CD4-positive, CD25-positive, alpha-beta regulatory T cell (primary cell): Measurements from ENCODE around the gene OXCT1. TPM values are rescaled to one million over a fixed set of nuclear protein-coding genes. Genes with fewer than 3 reads are reported as not detected.

Source experiments
- ATAC-seq, 2 donors: fragments of 150-1000 bp; cut with Tn5 transposase; one replicate each; pipeline ENCODE4 v1.10.0; 2021; ENCODE audit warnings: low read depth in 2 of 2, moderate number of reproducible peaks in 2 of 2, moderate library complexity in 1 of 2
- DNase-seq, 3 donors: peaks; one replicate each; pipeline versions ENCODE4 v3.0.0 to v3.0.0-alpha.2; 2012 to 2022; ENCODE audit warnings: mixed read lengths in 1 of 3
- H3K27ac ChIP-seq: one replicate; pipeline ENCODE4 v1.7.0; 2013; ENCODE audit warnings: mild to moderate bottlenecking, low read length; ENCODE audit not compliant: insufficient read depth, poor library complexity, severe bottlenecking
- H3K27me3 ChIP-seq: one replicate; pipeline ENCODE4 v1.7.0; 2013; ENCODE audit warnings: low read length; ENCODE audit not compliant: control insufficient read depth, insufficient read depth
- H3K36me3 ChIP-seq: one replicate; pipeline ENCODE4 v1.7.0; 2013; ENCODE audit warnings: mild to moderate bottlenecking, low read length, moderate library complexity; ENCODE audit not compliant: control insufficient read depth, insufficient read depth
- H3K4me1 ChIP-seq: 2 replicates; pipeline ENCODE4 v1.7.0; 2013; ENCODE audit warnings: mild to moderate bottlenecking, low read length; ENCODE audit not compliant: insufficient read depth, control insufficient read depth, poor library complexity, severe bottlenecking
- H3K4me3 ChIP-seq: one replicate; pipeline ENCODE4 v1.7.0; 2013; ENCODE audit warnings: low read depth, mild to moderate bottlenecking, low read length, moderate library complexity
- H3K9me3 ChIP-seq, 2 experiments: 1 replicate in 1 of 2; 2 replicates in 1 of 2; pipeline ENCODE4 v1.7.0; 2013; ENCODE audit warnings: low read length in 2 of 2, mild to moderate bottlenecking in 1 of 2, moderate library complexity in 1 of 2; ENCODE audit not compliant: control insufficient read depth in 2 of 2
- H3K27ac Mint-ChIP-seq, 3 donors: one replicate each; pipeline ENCODE4 v1.8.0; 2020 to 2022; ENCODE audit warnings: mild to moderate bottlenecking in 3 of 3, mixed read lengths in 3 of 3, moderate library complexity in 2 of 3
- H3K27me3 Mint-ChIP-seq: one replicate; pipeline ENCODE4 v1.8.0; 2022; ENCODE audit warnings: mild to moderate bottlenecking, mixed read lengths
- H3K36me3 Mint-ChIP-seq: one replicate; pipeline ENCODE4 v1.8.0; 2020; ENCODE audit warnings: mixed read lengths
- H3K4me1 Mint-ChIP-seq, 4 donors: one replicate each; pipeline ENCODE4 v1.8.0; 2020 to 2022; ENCODE audit warnings: mixed read lengths in 4 of 4, mild to moderate bottlenecking in 1 of 4
- H3K4me3 Mint-ChIP-seq, 4 donors: one replicate each; pipeline ENCODE4 v1.8.0; 2020 to 2022; ENCODE audit warnings: mild to moderate bottlenecking in 4 of 4, mixed read lengths in 4 of 4, moderate library complexity in 3 of 4
- H3K9me3 Mint-ChIP-seq, 7 donors: one replicate each; pipeline ENCODE4 v1.8.0; 2020 to 2022; ENCODE audit warnings: mixed read lengths in 7 of 7, mild to moderate bottlenecking in 3 of 7, moderate library complexity in 2 of 7
- polyA plus RNA-seq, 4 donors: library from polyadenylated mRNA; unstranded; fragments of 300-500 nt; fragmentation: Illumina TruSeq; gene quantifications; one replicate each; pipeline ENCODE4 v1.2.3, GENCODE V29; 2021
- total RNA-seq: library from RNA; stranded (reverse); gene quantifications from one replicate; pipeline ENCODE4 v1.2.3, GENCODE V29; 2022

The OXCT1 gene
- total and polyA plus RNA-seq, 5 donors from 2014 or later, result 22.3 to 31.3 (median 29.2) TPM

- no peaks in the 10 kb centered on the region for H3K36me3 ChIP-seq
Observed at GRCh38 chr5:41896230-41896629, 26.0 kb upstream of the OXCT1 start.

DNA sequence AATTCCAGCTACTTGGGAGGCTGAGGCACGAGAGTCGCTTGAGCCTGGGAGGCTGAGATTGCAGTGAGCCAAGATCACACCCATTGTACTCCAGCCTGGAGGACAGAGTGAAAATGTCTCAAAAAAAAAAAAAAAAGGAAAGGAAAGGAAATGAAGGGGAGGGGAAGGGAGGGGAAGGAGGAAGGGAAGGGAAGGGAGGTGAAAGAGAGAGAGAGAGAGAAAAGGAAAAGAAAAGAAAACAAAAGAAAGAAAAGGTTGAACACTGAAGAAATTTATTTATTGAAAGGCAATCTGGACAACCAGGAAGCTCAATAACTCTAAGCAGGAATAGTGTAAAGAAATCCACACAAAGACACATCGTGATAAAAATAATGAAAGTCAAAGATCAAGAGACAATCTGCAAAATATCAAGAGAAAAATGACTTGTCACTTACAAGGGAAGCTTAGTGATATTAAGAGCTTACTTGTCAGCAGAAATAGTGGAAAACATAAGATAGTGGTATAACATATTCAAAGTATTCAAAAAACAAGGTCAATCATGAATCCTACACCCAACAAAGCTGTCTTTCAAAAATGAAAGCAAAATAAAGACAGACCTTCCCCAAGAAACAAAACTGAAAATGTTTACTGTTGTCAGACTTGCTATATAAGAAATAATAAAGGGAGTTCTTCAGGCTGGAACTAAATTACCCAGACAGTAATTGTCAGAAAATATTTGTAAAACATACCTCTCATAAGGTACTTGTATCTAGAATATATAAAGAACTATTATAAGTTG is 23.0 kb upstream of the OXCT1 start:
- H3K4me1 ChIP-seq, result no peaks in the 10 kb centered on the region
- DNase-seq, result peak in 1 of 3 donors; percentile 45
- peak overlapping the region; percentile 37 for H3K4me3 ChIP-seq
- H3K4me3 Mint-ChIP-seq, result no peak overlapping the region
- no peaks in the 10 kb centered on the region for H3K9me3 ChIP-seq
- H3K27me3 Mint-ChIP-seq, result peaks cover 53% of the 10 kb centered on the region
- no peak overlapping the region for H3K27ac Mint-ChIP-seq
- H3K36me3 ChIP-seq, result no peaks in the 10 kb centered on the region
- peaks cover 9% of the 10 kb centered on the region for H3K27me3 ChIP-seq
- ATAC-seq, result no peak
- no peak overlapping the region for H3K27ac ChIP-seq
- peaks cover 0 to 3% (median 0%) of the 10 kb centered on the region in 7 donors for H3K9me3 Mint-ChIP-seq
- no peaks in the 10 kb centered on the region for H3K36me3 Mint-ChIP-seq
- peaks cover 0 to 8% (median 5%) of the 10 kb centered on the region in 4 donors for H3K4me1 Mint-ChIP-seq

More at GRCh38 chr5:41896230-41896629, 26.0 kb upstream of the OXCT1 start:
- Mint-ChIP-seq H3K9me3 (peaks cover 0 to 3% (median 0%) of the 10 kb centered on the region in 7 donors), H3K27ac (no peak overlapping the region), H3K4me1 (peaks cover 0 to 8% (median 5%) of the 10 kb centered on the region in 4 donors), H3K27me3 (peaks cover 56% of the 10 kb centered on the region), H3K4me3 (no peak overlapping the region), H3K36me3 (no peaks in the 10 kb centered on the region)
- Histone ChIP-seq H3K27me3 (peaks cover 9% of the 10 kb centered on the region), H3K4me3 (no peak overlapping the region), H3K27ac (no peak overlapping the region), H3K9me3 (no peaks in the 10 kb centered on the region), H3K4me1 (no peaks in the 10 kb centered on the region)
- ATAC-seq, result no peak
- no peak for DNase-seq

DNA sequence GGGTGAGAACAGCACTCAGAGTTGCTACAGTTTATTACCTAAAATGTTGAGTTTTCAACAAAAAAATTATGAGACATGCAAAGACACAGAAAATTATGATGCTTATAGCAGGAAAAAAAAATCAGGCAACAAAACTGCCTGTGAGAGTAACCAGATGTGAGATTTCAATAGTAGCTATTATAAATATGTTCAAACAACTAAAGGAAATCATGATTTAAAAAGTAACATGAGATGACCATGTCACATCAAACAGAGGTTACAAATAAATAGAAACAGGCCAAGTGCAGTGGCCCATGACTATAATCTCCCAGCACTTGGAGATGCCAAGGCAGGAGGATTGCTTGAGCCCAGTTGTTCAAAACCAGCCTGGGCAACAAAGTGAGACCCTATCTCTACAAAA is 21.8 kb upstream of the OXCT1 start:
- H3K27me3 Mint-ChIP-seq, result peaks cover 54% of the 10 kb centered on the region
- H3K4me3 Mint-ChIP-seq, result no peak overlapping the region
- H3K36me3 Mint-ChIP-seq, result no peaks in the 10 kb centered on the region

GRCh38 chr5:41891066-41891707 is 21.0 kb upstream of the OXCT1 start:
- peaks cover 46% of the 10 kb centered on the region for H3K27me3 Mint-ChIP-seq
- no peak overlapping the region for H3K4me3 Mint-ChIP-seq
- H3K36me3 ChIP-seq, result no peaks in the 10 kb centered on the region
- peaks cover 0 to 8% (median 5%) of the 10 kb centered on the region in 4 donors for H3K4me1 Mint-ChIP-seq
- H3K9me3 ChIP-seq, result no peaks in the 10 kb centered on the region
- no peak overlapping the region for H3K4me3 ChIP-seq
- no peaks in the 10 kb centered on the region for H3K4me1 ChIP-seq
- H3K9me3 Mint-ChIP-seq, result peaks cover 0 to 3% (median 0%) of the 10 kb centered on the region in 7 donors
- H3K27ac Mint-ChIP-seq, result peak overlapping the region in 1 of 3 donors; percentile 6
- no peak overlapping the region for H3K27ac ChIP-seq
- H3K36me3 Mint-ChIP-seq, result no peaks in the 10 kb centered on the region
- peaks cover 7% of the 10 kb centered on the region for H3K27me3 ChIP-seq
- ATAC-seq, result no peak
- peak in 1 of 3 donors; percentile 59 for DNase-seq

More for the DNA sequence above, 21.8 kb upstream of the OXCT1 start:
- H3K27ac Mint-ChIP-seq, result no peak overlapping the region
- peaks cover 0 to 3% (median 0%) of the 10 kb centered on the region in 7 donors for H3K9me3 Mint-ChIP-seq
- DNase-seq, result no peak
- no peak overlapping the region for H3K27ac ChIP-seq
- no peaks in the 10 kb centered on the region for H3K4me1 ChIP-seq
- no peak for ATAC-seq
- no peaks in the 10 kb centered on the region for H3K36me3 ChIP-seq
- H3K4me3 ChIP-seq, result no peak overlapping the region
- peaks cover 12% of the 10 kb centered on the region for H3K27me3 ChIP-seq
- no peaks in the 10 kb centered on the region for H3K9me3 ChIP-seq
- H3K4me1 Mint-ChIP-seq, result peaks cover 0 to 8% (median 5%) of the 10 kb centered on the region in 4 donors

- no peak overlapping the region for H3K27ac ChIP-seq
- no peak overlapping the region for H3K4me3 ChIP-seq
- H3K4me1 ChIP-seq, result no peaks in the 10 kb centered on the region
- H3K36me3 Mint-ChIP-seq, result no peaks in the 10 kb centered on the region
- no peak for ATAC-seq
- H3K9me3 ChIP-seq, result no peaks in the 10 kb centered on the region
- no peaks in the 10 kb centered on the region for H3K36me3 ChIP-seq
- no peak for DNase-seq
- H3K27me3 Mint-ChIP-seq, result peaks cover 37% of the 10 kb centered on the region
- peaks cover 0 to 1% (median 0%) of the 10 kb centered on the region in 7 donors for H3K9me3 Mint-ChIP-seq
- no peaks in the 10 kb centered on the region for H3K4me1 Mint-ChIP-seq
- no peak overlapping the region for H3K27ac Mint-ChIP-seq
- H3K4me3 Mint-ChIP-seq, result no peak overlapping the region
- H3K27me3 ChIP-seq, result peaks cover 4% of the 10 kb centered on the region
Observed at GRCh38 chr5:41885286-41885685, 15.1 kb upstream of the OXCT1 start.

DNA sequence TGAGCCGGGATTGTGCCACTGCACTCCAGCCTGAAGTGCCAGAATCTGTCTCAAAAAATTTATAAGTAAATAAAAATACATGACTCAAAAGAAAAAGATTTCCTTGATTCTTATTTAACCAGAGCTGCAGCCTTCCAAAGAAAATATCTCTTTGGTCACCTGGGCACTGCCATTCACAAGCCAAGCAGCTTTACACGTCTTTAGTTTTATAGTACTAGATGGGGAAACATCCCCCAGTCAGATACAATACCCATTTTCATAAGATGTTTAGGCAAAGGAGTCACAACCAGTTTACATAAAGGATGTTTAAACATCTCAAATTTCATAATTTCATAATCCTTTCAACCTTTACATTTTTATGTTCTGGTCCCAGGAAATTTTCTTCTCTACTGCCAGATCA is 13.7 kb upstream of the OXCT1 start:
- no peaks in the 10 kb centered on the region for H3K4me1 Mint-ChIP-seq
- Histone ChIP-seq H3K9me3 (no peaks in the 10 kb centered on the region), H3K36me3 (no peaks in the 10 kb centered on the region), H3K4me1 (no peaks in the 10 kb centered on the region), H3K4me3 (no peak overlapping the region), H3K27ac (no peak overlapping the region), H3K27me3 (peaks cover 4% of the 10 kb centered on the region)
- H3K27ac Mint-ChIP-seq, result no peak overlapping the region
- H3K36me3 Mint-ChIP-seq, result no peaks in the 10 kb centered on the region
- peaks cover 42% of the 10 kb centered on the region for H3K27me3 Mint-ChIP-seq
- no peak overlapping the region for H3K4me3 Mint-ChIP-seq
- peaks cover 0 to 1% (median 0%) of the 10 kb centered on the region in 7 donors for H3K9me3 Mint-ChIP-seq
- ATAC-seq, result no peak
- no peak for DNase-seq

DNA sequence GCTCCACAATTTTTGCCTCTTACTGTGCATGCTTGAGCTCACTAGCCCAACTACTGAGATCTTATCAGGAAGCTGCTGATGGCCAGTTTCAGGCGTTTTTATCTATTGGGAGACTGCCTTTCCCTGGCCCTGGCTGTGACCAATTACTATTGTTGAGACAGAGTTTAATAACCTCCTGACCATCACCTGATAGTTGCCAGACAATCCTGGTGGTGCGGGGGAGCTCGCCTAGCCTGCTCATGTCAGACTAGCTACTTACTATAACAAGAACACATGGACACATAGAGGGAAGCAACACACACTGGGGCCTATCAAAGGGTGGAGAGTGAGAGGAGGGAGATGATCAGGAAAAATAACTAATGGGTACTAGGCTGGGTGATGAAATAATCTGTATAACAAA is 13.0 kb upstream of the OXCT1 start:
- peaks cover 38% of the 10 kb centered on the region for H3K27me3 Mint-ChIP-seq
- H3K9me3 Mint-ChIP-seq, result peaks cover 0 to 1% (median 0%) of the 10 kb centered on the region in 7 donors
- H3K27me3 ChIP-seq, result peaks cover 6% of the 10 kb centered on the region
- H3K36me3 ChIP-seq, result no peaks in the 10 kb centered on the region
- no peak overlapping the region for H3K27ac ChIP-seq
- ATAC-seq, result no peak
- no peaks in the 10 kb centered on the region for H3K9me3 ChIP-seq
- H3K4me3 ChIP-seq, result no peak overlapping the region
- no peaks in the 10 kb centered on the region for H3K36me3 Mint-ChIP-seq
- H3K4me1 ChIP-seq, result no peaks in the 10 kb centered on the region
- no peak overlapping the region for H3K4me3 Mint-ChIP-seq
- no peak for DNase-seq
- H3K4me1 Mint-ChIP-seq, result no peaks in the 10 kb centered on the region
- H3K27ac Mint-ChIP-seq, result no peak overlapping the region
